Small intestine (tissue), 16 donors: Measurements from ENCODE around the gene UFM1. TPM values are rescaled to one million over a fixed set of nuclear protein-coding genes. Genes with fewer than 3 reads are reported as not detected.
A peak's percentile ranks its signal among the peaks of the same experiment; 100 is the strongest.
"Not testable (repeated sequence)": the region's sequence is repeated elsewhere in the genome, so short reads cannot be mapped to it uniquely, and the experiment has no call there.

ENCODE experiments used
- DNase-seq, 2 donors: peaks; one replicate each; pipeline versions ENCODE4 v3.0.0 to v3.0.0-alpha.2; 2013
- FAIRE-seq: peaks from 2 replicates; lab custom pipeline; 2012; peaks lifted over from hg19 to GRCh38; lab: Jason Lieb, UNC
- H3K27ac ChIP-seq, 3 donors: one replicate each; pipeline ENCODE4 v1.5.1; 2013; ENCODE audit warnings: low read length in 2 of 3, mild to moderate bottlenecking in 2 of 3, control low read depth in 1 of 3, inconsistent platforms in 1 of 3, low read depth in 1 of 3, moderate library complexity in 1 of 3
- H3K27me3 ChIP-seq, 3 donors: one replicate each; pipeline ENCODE4 v1.6.1; 2013; ENCODE audit warnings: low read length in 3 of 3, inconsistent platforms in 1 of 3; ENCODE audit not compliant: control insufficient read depth in 3 of 3, insufficient read depth in 3 of 3
- H3K36me3 ChIP-seq, 3 donors: one replicate each; pipeline ENCODE4 v1.6.1; 2013; ENCODE audit warnings: low read length in 3 of 3, inconsistent platforms in 1 of 3, low read depth in 1 of 3, mild to moderate bottlenecking in 1 of 3, moderate library complexity in 1 of 3; ENCODE audit not compliant: control insufficient read depth in 3 of 3, insufficient read depth in 2 of 3
- H3K4me1 ChIP-seq, 3 donors: one replicate each; pipeline ENCODE4 v1.6.1; 2013; ENCODE audit warnings: low read length in 2 of 3, inconsistent platforms in 1 of 3, low read depth in 1 of 3, mild to moderate bottlenecking in 1 of 3, moderate library complexity in 1 of 3; ENCODE audit not compliant: control insufficient read depth in 3 of 3, insufficient read depth in 2 of 3
- H3K4me3 ChIP-seq, 3 donors: one replicate each; pipeline ENCODE4 v1.5.1; 2013; ENCODE audit warnings: low read length in 3 of 3, control low read depth in 1 of 3, inconsistent platforms in 1 of 3, low read depth in 1 of 3, mild to moderate bottlenecking in 1 of 3, moderate library complexity in 1 of 3
- H3K9me3 ChIP-seq, 2 donors: one replicate each; pipeline ENCODE4 v1.6.1; 2013; ENCODE audit warnings: low read depth in 1 of 2, low read length in 1 of 2; ENCODE audit not compliant: control insufficient read depth in 2 of 2, insufficient read depth in 1 of 2
- WGBS, 3 donors: extraction: QIAGEN DNeasy Blood & Tissue Kit; methylation state at CpG; one replicate each; pipeline ENCODE4 v1.1.7; 2013; 5-methylcytosine and 5-hydroxymethylcytosine counted together
- long read RNA-seq, 10 donors: transcript quantifications; one replicate each; lab custom pipeline, GENCODE V29; 2026
- polyA plus RNA-seq, 4 donors: library from polyadenylated mRNA; stranded (reverse) in 3 of 4; unstranded in 1 of 4; fragments of 200-250 nt in 3 of 4; fragments of 120-200 nt in 1 of 4; gene quantifications; one replicate each; pipeline versions ENCODE4 v1.2.1 to v1.2.3, GENCODE V29; 2013
- donor health status: healthy with polysubstance abuse.
- donor health status: control.
- donor health status: control.
- donor health status: Bipolar disorder and iron deficiency.
- donor health status: healthy.

UFM1 gene
- 10 to 100 TPM; 32.2 to 76.2 (median 49.9) TPM for polyA plus RNA-seq
- long read RNA-seq, donor 1 = 0 reads
- long read RNA-seq, donor 2, transcript UFM1-201 (6 exons, 3,138 nt) = major isoform, 12 of 12 reads
- long read RNA-seq, donor 2, partial matches to known transcripts = 0 of 12 reads
- long read RNA-seq, donor 2, other reads (novel, unspliced or antisense) = 0 of 12 reads
- long read RNA-seq, donor 3, transcript UFM1-201 (6 exons, 3,138 nt) = major isoform, 17 of 17 reads
- long read RNA-seq, donor 3, partial matches to known transcripts = 0 of 17 reads
- long read RNA-seq, donor 3, other reads (novel, unspliced or antisense) = 0 of 17 reads
- long read RNA-seq, donor 4 = 0 reads
- long read RNA-seq, donor 5, partial matches to known transcripts = 0 of 3 reads
- long read RNA-seq, donor 5, other reads (novel, unspliced or antisense) = 0 of 3 reads
- long read RNA-seq, donor 6, transcript UFM1-201 (6 exons, 3,138 nt) = major isoform, 24 of 25 reads
- long read RNA-seq, donor 6, partial matches to known transcripts = 0 of 25 reads
- long read RNA-seq, donor 6, other reads (novel, unspliced or antisense) = 0 of 25 reads
- long read RNA-seq, donor 7 = 0 reads
- long read RNA-seq, donor 8, partial matches to known transcripts = 0 of 5 reads
- long read RNA-seq, donor 8, other reads (novel, unspliced or antisense) = 0 of 5 reads
- long read RNA-seq, donor 9, partial matches to known transcripts = 0 of 4 reads
- long read RNA-seq, donor 9, other reads (novel, unspliced or antisense) = 0 of 4 reads
- long read RNA-seq, donor 10, transcript UFM1-201 (6 exons, 3,138 nt) = major isoform, 34 of 36 reads
- long read RNA-seq, donor 10, partial matches to known transcripts = 0 of 36 reads
- long read RNA-seq, donor 10, other reads (novel, unspliced or antisense) = 0 of 36 reads

- FAIRE-seq (no peak), DNase-seq (peak; percentile 94 to 95)
- peaks cover 0 to 3% (median 1%) of the 10 kb centered on the region in 3 donors for H3K36me3 ChIP-seq
- no peaks in the 10 kb centered on the region for H3K9me3 ChIP-seq
- peaks cover 0 to 8% (median 6%) of the 10 kb centered on the region in 3 donors for H3K4me1 ChIP-seq
- H3K27ac ChIP-seq = peak within 1 kb of the TSS; percentile 92 to 98 (median 98)
- no peaks in the 10 kb centered on the region for H3K27me3 ChIP-seq
- 0 to 1% (median 0%) methylated on average over 41 of the region's 41 CpGs for WGBS, 3 donors
- peak within 1 kb of the TSS; percentile 54 to 97 (median 94) for H3K4me3 ChIP-seq
Observed at GRCh38 chr13:38349390-38350113, at the start of gene UFM1. Gene UFM1, plus strand, starts transcription at chr13:38349851. Its CDS starts 69 bp downstream, at chr13:38349920.

GRCh38 chr13:38301236-38301635 is 48.4 kb upstream of the UFM1 start:
- Histone ChIP-seq H3K4me1 (no peaks in the 10 kb centered on the region), H3K27ac (no peak overlapping the region), H3K36me3 (no peaks in the 10 kb centered on the region), H3K4me3 (no peak overlapping the region), H3K9me3 (no peaks in the 10 kb centered on the region), H3K27me3 (no peaks in the 10 kb centered on the region)
- DNase-seq = peak in 1 of 2 donors; percentile 20
- no peak for FAIRE-seq
- 57 to 70% (median 65%) methylated on average over 4 of the region's 4 CpGs for WGBS, 3 donors

- WGBS, 3 donors = 43 to 48% (median 45%) methylated on average over 2 of the region's 2 CpGs
- no peak for FAIRE-seq
- Histone ChIP-seq H3K36me3 (no peaks in the 10 kb centered on the region), H3K4me1 (no peaks in the 10 kb centered on the region), H3K27me3 (no peaks in the 10 kb centered on the region), H3K27ac (no peak overlapping the region), H3K9me3 (no peaks in the 10 kb centered on the region), H3K4me3 (no peak overlapping the region)
- DNase-seq = no peak
Observed at GRCh38 chr13:38303816-38304320, 45.8 kb upstream of the UFM1 start.

GRCh38 chr13:38308736-38309135 is 40.9 kb upstream of the UFM1 start:
- 88 to 97% (median 89%) methylated on average over 2 of the region's 2 CpGs for WGBS, 3 donors
- H3K27ac ChIP-seq = no peak overlapping the region
- no peaks in the 10 kb centered on the region for H3K27me3 ChIP-seq
- H3K36me3 ChIP-seq = no peaks in the 10 kb centered on the region
- DNase-seq (no peak), FAIRE-seq (no peak)
- H3K4me1 ChIP-seq = no peaks in the 10 kb centered on the region
- no peaks in the 10 kb centered on the region for H3K9me3 ChIP-seq
- H3K4me3 ChIP-seq = no peak overlapping the region

GRCh38 chr13:38309397-38309796 is 40.3 kb upstream of the UFM1 start:
- Histone ChIP-seq H3K9me3 (no peaks in the 10 kb centered on the region), H3K36me3 (no peaks in the 10 kb centered on the region), H3K27ac (no peak overlapping the region), H3K27me3 (no peaks in the 10 kb centered on the region), H3K4me3 (no peak overlapping the region), H3K4me1 (no peaks in the 10 kb centered on the region)
- FAIRE-seq = no peak
- no peak for DNase-seq

- H3K27me3 ChIP-seq, DNase-seq, H3K27ac ChIP-seq, H3K36me3 ChIP-seq, H3K4me3 ChIP-seq, FAIRE-seq, H3K9me3 ChIP-seq, H3K4me1 ChIP-seq: not testable (repeated sequence)
- WGBS, 3 donors = 92 to 97% (median 95%) methylated on average over 9 of the region's 10 CpGs
Observed at GRCh38 chr13:38311175-38311574, 38.5 kb upstream of the UFM1 start.

GRCh38 chr13:38316129-38316528 is 33.5 kb upstream of the UFM1 start:
- no peaks in the 10 kb centered on the region for H3K36me3 ChIP-seq
- no peak overlapping the region for H3K27ac ChIP-seq
- no peak overlapping the region for H3K4me3 ChIP-seq
- no peaks in the 10 kb centered on the region for H3K4me1 ChIP-seq
- DNase-seq = no peak
- no peaks in the 10 kb centered on the region for H3K9me3 ChIP-seq
- FAIRE-seq = no peak
- no peaks in the 10 kb centered on the region for H3K27me3 ChIP-seq

GRCh38 chr13:38321654-38322053 is 28.0 kb upstream of the UFM1 start:
- Histone ChIP-seq H3K4me1 (no peaks in the 10 kb centered on the region), H3K27me3 (no peaks in the 10 kb centered on the region), H3K4me3 (no peak overlapping the region), H3K9me3 (no peaks in the 10 kb centered on the region), H3K27ac (no peak overlapping the region), H3K36me3 (no peaks in the 10 kb centered on the region)
- no peak for FAIRE-seq
- no peak for DNase-seq
- 81 to 92% (median 92%) methylated on average over 5 of the region's 5 CpGs for WGBS, 3 donors
